ENCODE measurements around the gene ANKRD50. TPM values are rescaled to one million over a fixed set of nuclear protein-coding genes. Genes with fewer than 3 reads are reported as not detected.

The ANKRD50 gene
- total and polyA plus RNA-seq, 2 of the 13 experiments (the other 11 are each of a cell fraction or from before 2014, with no cell fraction given) = 2.4 to 4.4 TPM

DNA sequence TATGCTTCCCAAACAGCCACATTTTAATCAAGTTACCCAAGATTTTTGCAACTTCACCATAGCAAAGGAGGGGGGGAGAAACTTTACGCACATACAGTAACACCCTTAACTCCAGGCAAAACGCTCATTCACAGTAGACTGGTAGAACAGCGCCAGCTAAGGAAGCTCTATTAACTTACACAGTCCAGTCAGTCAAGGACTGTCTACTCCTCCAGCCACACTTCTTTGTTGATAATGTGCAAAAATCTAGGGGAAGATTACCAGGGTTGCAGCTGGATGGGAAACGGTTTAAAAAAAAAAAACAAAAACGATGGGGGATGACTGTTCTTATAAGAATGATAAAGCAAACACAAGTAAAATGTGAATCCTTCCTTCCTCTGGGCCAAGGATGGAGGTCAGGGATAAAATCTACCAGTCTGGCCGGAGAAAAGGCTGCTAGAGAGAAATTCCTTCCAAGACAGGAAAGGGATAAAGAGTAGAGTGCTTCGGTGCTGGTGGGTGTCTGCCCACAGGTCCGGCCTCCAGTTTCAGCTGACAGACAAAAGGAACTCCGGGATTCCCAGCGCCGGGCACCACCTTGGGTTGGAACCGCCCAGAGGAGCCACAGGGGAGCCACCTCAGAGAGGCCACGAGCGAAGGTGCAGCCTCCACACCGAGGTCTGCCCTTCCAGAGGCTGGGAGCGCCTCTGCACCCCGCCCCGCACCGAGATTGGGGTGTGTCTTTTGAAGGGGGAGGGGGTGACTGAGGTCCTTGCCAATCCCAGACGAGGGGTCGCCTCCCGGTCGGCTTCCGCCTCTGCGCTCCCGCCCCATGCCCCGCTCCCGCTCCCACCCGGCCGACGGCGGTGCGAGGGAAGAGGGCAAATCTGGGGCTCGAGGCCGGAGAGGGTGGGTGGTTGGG, 811 bp downstream of the ANKRD50 start (continued):
- TF ChIP-seq TARDBP (CRISPR knock-in tag; IDR thresholded peaks at IDR 0.05) = 0 out of 2 replicates have a peak, but pooled peaks have one; percentile 29
- no peak for TF ChIP-seq SP1 (IDR thresholded peaks at IDR 0.05)
- TF ChIP-seq SP1 (CRISPR knock-in tag; IDR thresholded peaks at IDR 0.05) = no peak; the same call in 1 of the 2 replicates
- no peak; the same call in 1 of the 2 replicates for TF ChIP-seq PHF8 (CRISPR knock-in tag; IDR thresholded peaks at IDR 0.05)
- TF ChIP-seq, protein P1, sequence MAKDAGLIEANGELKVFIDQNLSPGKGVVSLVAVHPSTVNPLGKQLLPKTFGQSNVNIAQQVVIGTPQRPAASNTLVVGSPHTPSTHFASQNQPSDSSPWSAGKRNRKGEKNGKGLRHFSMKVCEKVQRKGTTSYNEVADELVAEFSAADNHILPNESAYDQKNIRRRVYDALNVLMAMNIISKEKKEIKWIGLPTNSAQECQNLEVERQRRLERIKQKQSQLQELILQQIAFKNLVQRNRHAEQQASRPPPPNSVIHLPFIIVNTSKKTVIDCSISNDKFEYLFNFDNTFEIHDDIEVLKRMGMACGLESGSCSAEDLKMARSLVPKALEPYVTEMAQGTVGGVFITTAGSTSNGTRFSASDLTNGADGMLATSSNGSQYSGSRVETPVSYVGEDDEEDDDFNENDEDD (CRISPR knock-in tag; IDR thresholded peaks at IDR 0.05; ENCODE audit: borderline replicate concordance) = 0 out of 2 replicates have a peak, but pooled peaks have one; percentile 35
- TF ChIP-seq TBL1XR1 (IDR thresholded peaks at IDR 0.05; ENCODE audit: borderline replicate concordance, low read length, partially characterized antibody) = no peak
- TF ChIP-seq ZBTB8A (CRISPR knock-in tag; IDR thresholded peaks at IDR 0.05; ENCODE audit: borderline replicate concordance, low read depth) = no peak
- TF ChIP-seq, protein P2, sequence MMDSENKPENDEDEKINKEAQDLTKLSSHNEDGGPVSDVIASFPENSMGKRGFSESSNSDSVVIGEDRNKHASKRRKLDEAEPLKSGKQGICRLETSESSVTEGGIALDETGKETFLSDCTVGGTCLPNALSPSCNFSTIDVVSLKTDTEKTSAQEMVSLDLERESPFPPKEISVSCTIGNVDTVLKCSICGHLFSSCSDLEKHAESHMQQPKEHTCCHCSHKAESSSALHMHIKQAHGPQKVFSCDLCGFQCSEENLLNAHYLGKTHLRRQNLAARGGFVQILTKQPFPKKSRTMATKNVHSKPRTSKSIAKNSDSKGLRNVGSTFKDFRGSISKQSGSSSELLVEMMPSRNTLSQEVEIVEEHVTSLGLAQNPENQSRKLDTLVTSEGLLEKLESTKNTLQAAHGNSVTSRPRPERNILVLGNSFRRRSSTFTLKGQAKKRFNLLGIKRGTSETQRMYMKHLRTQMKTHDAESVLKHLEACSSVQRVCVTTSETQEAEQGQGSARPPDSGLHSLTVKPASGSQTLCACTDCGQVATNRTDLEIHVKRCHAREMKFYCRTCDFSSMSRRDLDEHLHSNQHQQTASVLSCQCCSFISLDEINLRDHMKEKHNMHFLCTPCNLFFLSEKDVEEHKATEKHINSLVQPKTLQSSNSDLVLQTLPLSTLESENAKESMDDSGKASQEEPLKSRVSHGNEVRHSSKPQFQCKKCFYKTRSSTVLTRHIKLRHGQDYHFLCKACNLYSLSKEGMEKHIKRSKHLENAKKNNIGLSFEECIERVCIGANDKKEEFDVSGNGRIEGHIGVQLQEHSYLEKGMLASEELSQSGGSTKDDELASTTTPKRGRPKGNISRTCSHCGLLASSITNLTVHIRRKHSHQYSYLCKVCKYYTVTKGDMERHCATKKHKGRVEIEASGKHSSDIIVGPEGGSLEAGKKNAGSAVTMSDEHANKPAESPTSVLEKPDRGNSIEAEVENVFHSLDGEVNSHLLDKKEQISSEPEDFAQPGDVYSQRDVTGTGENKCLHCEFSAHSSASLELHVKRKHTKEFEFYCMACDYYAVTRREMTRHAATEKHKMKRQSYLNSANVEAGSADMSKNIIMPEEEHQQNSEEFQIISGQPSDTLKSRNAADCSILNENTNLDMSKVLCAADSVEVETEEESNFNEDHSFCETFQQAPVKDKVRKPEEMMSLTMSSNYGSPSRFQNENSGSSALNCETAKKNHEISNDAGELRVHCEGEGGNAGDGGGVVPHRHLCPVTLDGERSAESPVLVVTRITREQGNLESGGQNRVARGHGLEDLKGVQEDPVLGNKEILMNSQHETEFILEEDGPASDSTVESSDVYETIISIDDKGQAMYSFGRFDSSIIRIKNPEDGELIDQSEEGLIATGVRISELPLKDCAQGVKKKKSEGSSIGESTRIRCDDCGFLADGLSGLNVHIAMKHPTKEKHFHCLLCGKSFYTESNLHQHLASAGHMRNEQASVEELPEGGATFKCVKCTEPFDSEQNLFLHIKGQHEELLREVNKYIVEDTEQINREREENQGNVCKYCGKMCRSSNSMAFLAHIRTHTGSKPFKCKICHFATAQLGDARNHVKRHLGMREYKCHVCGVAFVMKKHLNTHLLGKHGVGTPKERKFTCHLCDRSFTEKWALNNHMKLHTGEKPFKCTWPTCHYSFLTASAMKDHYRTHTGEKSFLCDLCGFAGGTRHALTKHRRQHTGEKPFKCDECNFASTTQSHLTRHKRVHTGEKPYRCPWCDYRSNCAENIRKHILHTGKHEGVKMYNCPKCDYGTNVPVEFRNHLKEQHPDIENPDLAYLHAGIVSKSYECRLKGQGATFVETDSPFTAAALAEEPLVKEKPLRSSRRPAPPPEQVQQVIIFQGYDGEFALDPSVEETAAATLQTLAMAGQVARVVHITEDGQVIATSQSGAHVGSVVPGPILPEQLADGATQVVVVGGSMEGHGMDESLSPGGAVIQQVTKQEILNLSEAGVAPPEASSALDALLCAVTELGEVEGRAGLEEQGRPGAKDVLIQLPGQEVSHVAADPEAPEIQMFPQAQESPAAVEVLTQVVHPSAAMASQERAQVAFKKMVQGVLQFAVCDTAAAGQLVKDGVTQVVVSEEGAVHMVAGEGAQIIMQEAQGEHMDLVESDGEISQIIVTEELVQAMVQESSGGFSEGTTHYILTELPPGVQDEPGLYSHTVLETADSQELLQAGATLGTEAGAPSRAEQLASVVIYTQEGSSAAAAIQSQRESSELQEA (CRISPR knock-in tag; IDR thresholded peaks at IDR 0.05; ENCODE audit: not compliant biosample characterization) = no peak
- TF ChIP-seq NR2C2 (CRISPR knock-in tag; IDR thresholded peaks at IDR 0.05; ENCODE audit: borderline replicate concordance) = no peak
- TF ChIP-seq PCBP2 (optimal IDR thresholded peaks at IDR 0.05; ENCODE audit: low read depth, low read length, poor library complexity, severe bottlenecking) = no peak
- TF ChIP-seq ISX (CRISPR knock-in tag; conservative IDR thresholded peaks at IDR 0.05) = no peak
- TF ChIP-seq MIER2 (CRISPR knock-in tag; IDR thresholded peaks at IDR 0.05) = no peak
- TF ChIP-seq PTBP1 (IDR thresholded peaks at IDR 0.05; ENCODE audit: low read depth, low read length, poor library complexity, severe bottlenecking) = peak; percentile 70
- TF ChIP-seq CBX5 (CRISPR knock-in tag; IDR thresholded peaks at IDR 0.05; ENCODE audit: borderline replicate concordance) = 0 out of 2 replicates have a peak, but pooled peaks have one; percentile 8
- TF ChIP-seq SRY (CRISPR knock-in tag; IDR thresholded peaks at IDR 0.05) = 0 out of 2 replicates have a peak, but pooled peaks have one; percentile 42
- 0 out of 2 replicates have a peak, but pooled peaks have one; percentile 28 for TF ChIP-seq TOPORS (CRISPR knock-in tag; IDR thresholded peaks at IDR 0.05)
- no peak for TF ChIP-seq DR1 (CRISPR knock-in tag; IDR thresholded peaks at IDR 0.05)
- TF ChIP-seq TEAD2 (CRISPR knock-in tag; IDR thresholded peaks at IDR 0.05) = no peak
- no peak for TF ChIP-seq ZNF562 (CRISPR knock-in tag; IDR thresholded peaks at IDR 0.05; ENCODE audit: borderline replicate concordance)
- TF ChIP-seq CEBPG (CRISPR knock-in tag; IDR thresholded peaks at IDR 0.05) = no peak
- TF ChIP-seq ZNF30 (CRISPR knock-in tag; IDR thresholded peaks at IDR 0.05) = no peak
